Activated gamma-delta T cell treated with Interleukin-2 at 50 U/mL for 16 hours (primary cell): ENCODE results near the gene POLRMT.
A peak's percentile ranks its signal among the peaks of the same experiment; 100 is the strongest.

Source experiments
- DNase-seq: peaks from one replicate; pipeline ENCODE4 v3.0.0-alpha.2; 2020

The POLRMT gene

GRCh38 chr19:662962-663681 is 29.8 kb upstream of the POLRMT start, which contains the start of gene RNF126:
TSS of gene RNF126 (minus strand) at chr19:663214. CDS start at chr19:663121, 93 bp downstream.
- peak; percentile 94 for DNase-seq

GRCh38 chr19:662207-662961 is 29.0 kb upstream of the POLRMT start:
- peak; percentile 77 for DNase-seq

GRCh38 chr19:661427-662196 is 28.3 kb upstream of the POLRMT start:
- peak; percentile 67 for DNase-seq

GRCh38 chr19:660793-661426 is 27.6 kb upstream of the POLRMT start:
- DNase-seq: no peak

GRCh38 chr19:658916-659839 is 25.8 kb upstream of the POLRMT start:
- DNase-seq: peak; percentile 51

- no peak for DNase-seq
Measured at GRCh38 chr19:658059-658839, 24.9 kb upstream of the POLRMT start.

GRCh38 chr19:657611-658010 is 24.3 kb upstream of the POLRMT start:
- DNase-seq: no peak

- no peak for DNase-seq
Measured at GRCh38 chr19:656751-657559, 23.6 kb upstream of the POLRMT start.

GRCh38 chr19:655691-656090 is 22.4 kb upstream of the POLRMT start:
- no peak for DNase-seq

GRCh38 chr19:653425-653824 is 20.1 kb upstream of the POLRMT start:
- DNase-seq: no peak

- no peak for DNase-seq
Measured at GRCh38 chr19:652467-653389, 19.4 kb upstream of the POLRMT start.

- no peak for DNase-seq
Measured at GRCh38 chr19:651991-652390, 18.7 kb upstream of the POLRMT start.

GRCh38 chr19:651114-651818 is 17.9 kb upstream of the POLRMT start:
- no peak for DNase-seq

GRCh38 chr19:650121-650520 is 16.8 kb upstream of the POLRMT start:
- no peak for DNase-seq

GRCh38 chr19:648904-649801 is 15.8 kb upstream of the POLRMT start:
- DNase-seq: no peak

- DNase-seq: no peak
Measured at GRCh38 chr19:648305-648704, 15.0 kb upstream of the POLRMT start.

- DNase-seq: no peak
Measured at GRCh38 chr19:647566-648284, 14.4 kb upstream of the POLRMT start.
